ENCODE data around the gene ECT2.

ECT2 gene

DNA sequence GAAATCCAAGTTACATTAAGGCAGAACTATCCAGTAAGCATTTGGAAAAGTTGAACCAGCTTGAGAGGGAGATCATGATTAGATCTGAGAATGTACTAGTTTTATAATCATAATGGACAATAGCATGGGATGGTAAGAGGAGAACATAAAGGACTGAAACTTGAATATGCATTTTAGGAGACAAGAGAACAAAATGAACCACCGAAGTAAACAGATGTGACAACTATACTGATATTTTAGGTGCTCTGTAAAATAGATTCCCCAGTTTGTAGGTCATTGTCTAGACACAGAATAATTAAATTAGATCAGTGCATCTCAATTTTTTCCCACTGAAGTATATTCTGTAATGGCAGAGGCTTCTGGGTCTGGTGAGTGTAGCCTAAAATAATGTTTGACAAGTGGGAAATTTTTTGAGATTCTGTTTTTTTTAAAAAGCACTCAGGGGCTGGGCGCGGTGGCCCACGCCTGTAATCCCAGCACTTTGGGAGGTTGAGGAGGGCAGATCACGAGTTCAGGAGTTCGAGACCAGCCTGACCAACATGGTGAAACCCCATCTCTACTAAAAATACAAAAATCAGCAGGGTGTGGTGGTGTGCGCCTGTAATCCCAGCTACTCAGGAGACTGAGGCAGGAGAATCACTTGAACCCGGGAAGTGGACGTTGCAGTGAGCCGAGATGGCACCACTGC, 16.3 kb downstream of the ECT2 start:
- no peak for DNase-seq (ENCODE audit: low spot score)
- TF ChIP-seq, protein P1, sequence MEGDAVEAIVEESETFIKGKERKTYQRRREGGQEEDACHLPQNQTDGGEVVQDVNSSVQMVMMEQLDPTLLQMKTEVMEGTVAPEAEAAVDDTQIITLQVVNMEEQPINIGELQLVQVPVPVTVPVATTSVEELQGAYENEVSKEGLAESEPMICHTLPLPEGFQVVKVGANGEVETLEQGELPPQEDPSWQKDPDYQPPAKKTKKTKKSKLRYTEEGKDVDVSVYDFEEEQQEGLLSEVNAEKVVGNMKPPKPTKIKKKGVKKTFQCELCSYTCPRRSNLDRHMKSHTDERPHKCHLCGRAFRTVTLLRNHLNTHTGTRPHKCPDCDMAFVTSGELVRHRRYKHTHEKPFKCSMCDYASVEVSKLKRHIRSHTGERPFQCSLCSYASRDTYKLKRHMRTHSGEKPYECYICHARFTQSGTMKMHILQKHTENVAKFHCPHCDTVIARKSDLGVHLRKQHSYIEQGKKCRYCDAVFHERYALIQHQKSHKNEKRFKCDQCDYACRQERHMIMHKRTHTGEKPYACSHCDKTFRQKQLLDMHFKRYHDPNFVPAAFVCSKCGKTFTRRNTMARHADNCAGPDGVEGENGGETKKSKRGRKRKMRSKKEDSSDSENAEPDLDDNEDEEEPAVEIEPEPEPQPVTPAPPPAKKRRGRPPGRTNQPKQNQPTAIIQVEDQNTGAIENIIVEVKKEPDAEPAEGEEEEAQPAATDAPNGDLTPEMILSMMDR (IDR thresholded peaks at IDR 0.05; ENCODE audit: extremely low read depth, missing control alignments) = no peak

DNA sequence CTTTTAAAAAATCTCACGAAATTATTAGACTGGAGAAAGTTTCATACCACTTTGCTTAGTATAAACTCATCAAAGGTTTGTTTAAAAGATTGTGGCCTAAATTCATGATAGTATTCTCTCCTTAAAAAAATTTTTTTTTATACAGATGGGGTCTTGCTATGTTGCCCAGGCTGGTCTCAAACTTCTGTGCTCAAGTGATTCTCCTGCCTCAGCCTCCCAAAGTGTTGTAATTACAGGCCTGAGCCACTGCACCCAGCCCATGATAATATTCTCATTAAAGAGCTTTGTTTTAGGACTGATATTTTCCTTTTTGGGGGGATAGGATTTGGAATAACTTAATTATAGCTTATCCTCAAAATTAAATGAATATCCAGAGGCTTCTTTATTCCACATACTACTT, 19.9 kb downstream of the ECT2 start:
- TF ChIP-seq, protein P1 (IDR thresholded peaks at IDR 0.05; ENCODE audit: extremely low read depth, missing control alignments) = no peak
- no peak for DNase-seq (ENCODE audit: low spot score)

DNA sequence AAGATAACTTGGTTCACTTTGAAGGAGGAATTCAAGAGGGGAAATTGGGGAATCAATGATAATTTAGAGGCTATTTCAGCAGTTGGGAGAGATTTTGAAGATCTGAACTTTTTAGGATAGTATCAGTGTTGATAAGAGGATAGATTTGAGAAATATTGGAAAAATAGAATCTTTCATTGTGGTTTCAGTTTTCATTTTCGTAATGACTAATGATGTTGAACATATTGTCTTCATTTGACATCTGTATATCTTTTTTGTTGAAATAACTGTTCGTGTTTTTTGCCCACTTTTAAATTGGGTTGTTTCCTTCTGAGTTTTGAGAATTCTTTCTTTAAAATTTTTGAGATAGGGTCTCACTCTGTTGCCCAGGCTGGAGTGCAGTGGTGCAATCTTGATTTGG, 21.1 kb downstream of the ECT2 start:
- TF ChIP-seq, protein P1 (IDR thresholded peaks at IDR 0.05; ENCODE audit: extremely low read depth, missing control alignments) = no peak

DNA sequence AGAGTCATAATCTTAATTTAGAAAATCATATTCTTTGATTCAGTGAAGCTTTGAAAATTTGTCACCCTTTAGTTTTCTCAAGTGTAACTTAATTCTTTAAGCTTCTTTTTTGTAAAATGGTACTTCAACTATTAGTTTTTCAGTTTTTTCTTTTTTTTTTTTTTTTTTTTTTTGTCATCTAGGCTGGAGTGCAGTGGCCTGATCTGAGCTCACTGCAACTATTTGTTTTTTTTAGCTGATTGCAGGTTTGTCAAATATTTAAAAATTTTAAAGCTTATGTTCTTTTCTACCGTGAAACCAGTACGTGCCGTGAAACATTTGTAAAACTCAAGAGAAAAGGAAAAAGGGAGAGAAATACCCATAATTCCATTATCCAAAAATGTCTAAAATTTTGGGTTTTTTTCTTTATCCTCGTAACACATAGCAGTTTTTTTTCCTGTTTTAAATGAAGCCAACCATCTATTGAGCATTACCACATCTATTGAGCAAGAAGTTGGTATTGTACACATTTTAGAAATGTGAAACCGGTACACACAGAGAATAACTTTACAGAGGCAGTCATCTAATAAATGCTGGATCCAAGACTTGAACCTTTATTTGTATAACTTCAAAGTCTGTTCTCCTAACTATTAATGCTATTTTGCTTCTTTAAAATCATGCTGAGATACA, 25.7 kb downstream of the ECT2 start:
- no peak for DNase-seq (ENCODE audit: low spot score)
- TF ChIP-seq, protein P1 (IDR thresholded peaks at IDR 0.05; ENCODE audit: extremely low read depth, missing control alignments) = no peak

More for the DNA sequence above, 21.1 kb downstream of the ECT2 start:
- no peak for DNase-seq (ENCODE audit: low spot score)

DNA sequence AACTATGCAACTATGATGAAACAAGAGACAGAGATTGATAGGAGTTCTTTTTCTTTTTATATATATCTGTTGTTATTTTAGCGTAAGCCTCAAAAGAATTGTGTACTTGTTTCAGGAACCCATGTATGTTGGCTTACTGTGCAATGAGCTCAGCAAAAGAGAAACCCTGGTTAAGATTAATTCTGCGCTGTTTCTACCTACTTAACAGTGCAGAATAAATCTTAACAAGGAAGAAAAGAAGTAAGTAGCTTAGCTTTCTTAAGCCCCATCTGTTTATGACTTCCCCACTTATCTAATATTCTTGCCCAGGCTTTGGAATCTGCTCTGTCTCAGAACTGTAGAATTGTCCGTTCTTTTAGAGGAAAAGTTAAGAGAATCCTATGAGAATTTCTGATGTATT, 27.4 kb downstream of the ECT2 start:
- TF ChIP-seq, protein P1 (IDR thresholded peaks at IDR 0.05; ENCODE audit: extremely low read depth, missing control alignments) = no peak
- no peak for DNase-seq (ENCODE audit: low spot score)

DNA sequence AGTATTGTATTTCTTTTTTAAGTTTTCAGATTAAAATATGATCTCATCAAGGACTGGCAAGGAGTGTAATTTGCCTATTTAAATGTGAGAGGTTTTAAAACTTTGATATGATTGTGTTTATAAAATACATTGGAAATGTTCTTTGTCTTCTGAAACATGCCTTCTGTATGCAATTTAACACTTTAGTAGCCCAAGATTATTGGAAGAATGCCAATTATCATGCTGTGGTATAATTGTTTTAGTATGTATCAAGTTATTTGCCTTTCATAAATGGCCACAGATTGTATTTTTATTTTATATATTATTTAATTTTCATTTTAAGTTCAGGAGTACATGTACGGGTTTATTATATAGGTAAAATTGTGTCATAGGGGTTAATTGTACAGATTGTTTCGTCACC, 31.7 kb downstream of the ECT2 start:
- no peak for DNase-seq (ENCODE audit: low spot score)
- TF ChIP-seq, protein P1 (IDR thresholded peaks at IDR 0.05; ENCODE audit: extremely low read depth, missing control alignments) = no peak

DNA sequence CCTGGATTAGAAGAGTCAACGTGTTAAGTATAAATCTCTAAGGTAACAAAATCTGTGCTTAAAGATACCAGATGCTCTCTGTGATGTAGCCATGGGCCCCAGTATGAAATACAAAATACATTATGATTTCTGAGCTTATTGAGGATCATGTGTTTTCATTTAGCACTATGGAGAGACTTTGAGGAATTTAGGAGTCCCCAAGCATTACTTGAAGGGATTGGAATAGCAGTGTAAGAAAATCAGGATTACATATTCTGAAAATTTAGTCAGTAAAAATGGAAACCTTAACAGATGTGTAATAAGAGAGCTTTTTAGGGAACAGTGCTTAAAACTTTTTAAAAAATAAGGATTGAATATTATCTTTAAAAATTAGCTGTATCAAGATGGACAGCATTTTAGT, 35.5 kb downstream of the ECT2 start:
- no peak for DNase-seq (ENCODE audit: low spot score)
- TF ChIP-seq, protein P1 (IDR thresholded peaks at IDR 0.05; ENCODE audit: extremely low read depth, missing control alignments) = no peak
